ENCODE data around the gene MZB1. TPM values are rescaled to one million over a fixed set of nuclear protein-coding genes. Genes with fewer than 3 reads are reported as not detected.

Gene MZB1
- total RNA-seq, 1 donor from 2014 or later, result 5.2 TPM

DNA sequence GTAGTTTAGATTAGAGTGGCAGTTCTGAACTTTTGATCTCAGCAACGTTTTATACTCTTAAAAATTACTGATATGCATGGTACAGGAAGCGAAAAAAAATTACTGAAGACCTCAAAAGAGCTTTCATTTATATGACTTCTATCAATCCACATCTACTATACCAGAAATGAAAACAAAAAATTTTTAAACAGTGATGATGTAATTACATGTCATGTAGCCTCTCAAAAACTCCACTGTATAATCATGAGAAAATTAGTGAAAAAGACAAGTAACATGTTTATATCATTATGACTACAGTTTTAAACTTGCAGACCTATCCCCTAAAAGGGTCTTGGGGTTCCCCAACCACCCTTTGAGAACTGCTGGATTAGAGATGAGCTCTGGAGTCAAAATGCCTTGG lies 40.3 kb upstream of the MZB1 start:
- Histone ChIP-seq H3K36me3 (peaks cover 24% of the 10 kb centered on the region), H3K9me3 (no peaks in the 10 kb centered on the region), H3K27me3 (no peaks in the 10 kb centered on the region), H3K27ac (no peak overlapping the region), H3K4me1 (no peaks in the 10 kb centered on the region), H3K4me3 (no peak overlapping the region)
- no peak for DNase-seq
- TF ChIP-seq, protein P1, sequence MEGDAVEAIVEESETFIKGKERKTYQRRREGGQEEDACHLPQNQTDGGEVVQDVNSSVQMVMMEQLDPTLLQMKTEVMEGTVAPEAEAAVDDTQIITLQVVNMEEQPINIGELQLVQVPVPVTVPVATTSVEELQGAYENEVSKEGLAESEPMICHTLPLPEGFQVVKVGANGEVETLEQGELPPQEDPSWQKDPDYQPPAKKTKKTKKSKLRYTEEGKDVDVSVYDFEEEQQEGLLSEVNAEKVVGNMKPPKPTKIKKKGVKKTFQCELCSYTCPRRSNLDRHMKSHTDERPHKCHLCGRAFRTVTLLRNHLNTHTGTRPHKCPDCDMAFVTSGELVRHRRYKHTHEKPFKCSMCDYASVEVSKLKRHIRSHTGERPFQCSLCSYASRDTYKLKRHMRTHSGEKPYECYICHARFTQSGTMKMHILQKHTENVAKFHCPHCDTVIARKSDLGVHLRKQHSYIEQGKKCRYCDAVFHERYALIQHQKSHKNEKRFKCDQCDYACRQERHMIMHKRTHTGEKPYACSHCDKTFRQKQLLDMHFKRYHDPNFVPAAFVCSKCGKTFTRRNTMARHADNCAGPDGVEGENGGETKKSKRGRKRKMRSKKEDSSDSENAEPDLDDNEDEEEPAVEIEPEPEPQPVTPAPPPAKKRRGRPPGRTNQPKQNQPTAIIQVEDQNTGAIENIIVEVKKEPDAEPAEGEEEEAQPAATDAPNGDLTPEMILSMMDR (IDR thresholded peaks at IDR 0.05), result no peak
- no peak for ATAC-seq
- intact Hi-C loops (cut with DNase I), result no loop called here

- DNase-seq, result no peak
- H3K36me3 ChIP-seq, result peaks cover 41% of the 10 kb centered on the region
Observed at GRCh38 chr5:139426203-139426885, 36.6 kb upstream of the MZB1 start.

GRCh38 chr5:139425497-139425896 lies 35.8 kb upstream of the MZB1 start:
- Histone ChIP-seq H3K4me1 (no peaks in the 10 kb centered on the region), H3K9me3 (no peaks in the 10 kb centered on the region), H3K4me3 (no peak overlapping the region), H3K27me3 (no peaks in the 10 kb centered on the region), H3K36me3 (peaks cover 44% of the 10 kb centered on the region), H3K27ac (no peak overlapping the region)
- TF ChIP-seq, protein P1 (IDR thresholded peaks at IDR 0.05), result no peak
- intact Hi-C loops (cut with DNase I), result no loop called here
- ATAC-seq (no peak), DNase-seq (no peak)

More at GRCh38 chr5:139426203-139426885, 36.6 kb upstream of the MZB1 start:
- ATAC-seq, result no peak
- TF ChIP-seq, protein P1 (IDR thresholded peaks at IDR 0.05), result no peak
- Histone ChIP-seq H3K4me1 (no peaks in the 10 kb centered on the region), H3K9me3 (no peaks in the 10 kb centered on the region), H3K27ac (no peak overlapping the region), H3K4me3 (no peak overlapping the region), H3K27me3 (no peaks in the 10 kb centered on the region)
- intact Hi-C loops (cut with DNase I), result no loop called here

DNA sequence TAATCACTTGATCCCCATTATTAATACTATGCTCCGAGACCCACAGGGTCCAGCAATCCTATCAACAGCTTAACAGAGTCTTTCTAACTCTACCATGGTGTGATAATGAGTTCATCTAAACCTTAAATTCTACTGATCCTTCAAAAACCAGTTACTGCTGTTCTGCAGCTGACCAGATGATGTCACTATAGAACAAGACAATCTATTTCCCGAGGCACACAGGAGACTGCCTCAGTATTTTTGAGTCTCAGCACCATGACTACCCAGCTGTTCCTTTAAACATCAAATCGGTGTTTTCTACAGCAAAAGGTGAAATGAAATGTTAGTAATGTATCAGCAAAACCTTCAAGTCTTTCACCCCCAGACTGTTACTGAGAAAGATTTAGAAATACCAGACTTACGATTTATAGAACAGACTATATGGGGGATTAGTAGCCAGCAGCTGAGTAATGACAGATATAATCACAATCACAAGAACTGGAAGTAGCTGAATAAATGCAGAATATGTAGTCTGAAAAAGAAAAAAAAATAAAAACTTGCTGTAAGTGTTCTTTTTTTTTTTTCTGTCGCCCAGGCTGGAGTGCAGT lies 32.7 kb upstream of the MZB1 start:
- Histone ChIP-seq H3K4me3 (no peak overlapping the region), H3K4me1 (peaks cover 7% of the 10 kb centered on the region), H3K9me3 (no peaks in the 10 kb centered on the region), H3K27ac (no peak overlapping the region), H3K27me3 (no peaks in the 10 kb centered on the region), H3K36me3 (peaks cover 46% of the 10 kb centered on the region)
- intact Hi-C loops (cut with DNase I), result loop anchor here (5.0 kb wide), 1 partner anchor 90 kb away; no protein-coding TSS in a partner anchor
- ATAC-seq (peak; percentile 94), DNase-seq (no peak)
- TF ChIP-seq, protein P1 (IDR thresholded peaks at IDR 0.05), result peak; percentile 86

GRCh38 chr5:139419226-139420192 lies 29.8 kb upstream of the MZB1 start:
- Histone ChIP-seq H3K4me1 (peaks cover 18% of the 10 kb centered on the region), H3K9me3 (no peaks in the 10 kb centered on the region), H3K27me3 (no peaks in the 10 kb centered on the region), H3K4me3 (no peak overlapping the region), H3K36me3 (peaks cover 31% of the 10 kb centered on the region), H3K27ac (no peak overlapping the region)
- TF ChIP-seq, protein P1 (IDR thresholded peaks at IDR 0.05), result no peak
- ATAC-seq, result no peak
- intact Hi-C loops (cut with DNase I), result loop anchor here (5.0 kb wide), 1 partner anchor 93 kb away; no protein-coding TSS in a partner anchor
- DNase-seq, result no peak
